Stimulated activated CD8-positive, alpha-beta memory T cell treated with anti-CD3 and anti-CD28 coated beads, Interleukin-4, amount 100 ng/mL, for 1 hour (primary cell): ENCODE data around the gene ATXN10.
"Not testable (repeated sequence)": the region's sequence is repeated elsewhere in the genome, so short reads cannot be mapped to it uniquely, and the experiment has no call there.

Source experiments
- DNase-seq, 2 donors: peaks; one replicate each; pipeline ENCODE4 v3.0.0-alpha.2; 2020; ENCODE audit warnings: low read depth in 2 of 2, low spot score in 1 of 2

Gene ATXN10

GRCh38 chr22:45678961-45679912 lies 7.6 kb downstream of the ATXN10 start:
- DNase-seq = no peak

DNA sequence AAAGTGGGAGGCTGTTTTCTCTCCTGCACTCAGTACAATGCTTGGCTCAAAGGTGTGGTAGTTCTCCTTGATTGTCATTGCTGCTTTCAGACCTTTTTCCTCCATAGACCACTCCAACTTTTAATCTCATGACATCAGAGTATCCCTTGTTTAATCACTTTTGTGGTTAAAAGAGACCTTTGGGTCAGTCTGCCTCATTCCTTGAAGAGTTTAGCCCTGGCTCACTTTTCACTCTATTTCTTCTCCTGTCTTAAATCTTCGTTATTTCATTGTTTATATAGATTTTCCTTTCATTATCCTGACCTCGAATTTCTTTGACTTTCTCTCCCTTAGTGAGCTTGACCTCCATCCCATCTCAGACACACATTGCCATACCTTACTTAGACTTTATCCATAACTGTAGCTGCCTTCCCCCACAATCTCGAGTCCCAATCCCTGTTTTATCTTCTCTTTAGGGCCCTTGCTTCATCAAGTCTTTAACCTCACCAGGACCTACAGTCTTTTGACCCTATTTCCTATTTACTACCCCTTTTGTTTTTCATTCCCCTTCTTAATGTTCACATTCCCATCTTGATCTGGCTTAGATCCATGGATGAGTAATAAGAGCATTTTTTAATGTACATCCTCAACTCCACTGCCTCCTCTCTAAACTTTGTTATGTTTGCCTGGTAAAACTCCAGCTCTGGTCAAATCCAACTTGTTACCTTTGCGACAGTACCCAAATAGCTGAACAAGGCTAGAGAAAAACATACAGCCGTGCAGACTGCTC lies 9.5 kb downstream of the ATXN10 start:
- DNase-seq = no peak

DNA sequence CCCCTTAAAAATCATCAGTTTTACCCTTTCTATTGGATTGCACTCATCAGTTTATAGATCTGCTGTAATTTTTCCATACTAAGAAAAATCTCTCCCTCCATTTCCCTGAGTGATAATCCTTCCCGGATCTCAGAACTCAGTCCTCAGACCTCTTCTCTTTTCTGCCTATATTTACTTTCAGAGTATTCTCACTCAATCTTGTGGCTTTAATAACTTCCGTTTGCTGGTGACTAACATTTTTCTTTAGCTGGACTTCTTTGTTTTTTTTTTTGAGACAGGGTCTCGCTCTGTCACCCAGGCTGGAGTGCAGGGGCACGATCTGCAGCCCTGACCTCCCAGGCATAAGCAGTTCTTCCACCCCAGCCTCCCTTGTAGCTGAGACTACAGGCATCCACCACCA lies 10.4 kb downstream of the ATXN10 start:
- no peak for DNase-seq

DNA sequence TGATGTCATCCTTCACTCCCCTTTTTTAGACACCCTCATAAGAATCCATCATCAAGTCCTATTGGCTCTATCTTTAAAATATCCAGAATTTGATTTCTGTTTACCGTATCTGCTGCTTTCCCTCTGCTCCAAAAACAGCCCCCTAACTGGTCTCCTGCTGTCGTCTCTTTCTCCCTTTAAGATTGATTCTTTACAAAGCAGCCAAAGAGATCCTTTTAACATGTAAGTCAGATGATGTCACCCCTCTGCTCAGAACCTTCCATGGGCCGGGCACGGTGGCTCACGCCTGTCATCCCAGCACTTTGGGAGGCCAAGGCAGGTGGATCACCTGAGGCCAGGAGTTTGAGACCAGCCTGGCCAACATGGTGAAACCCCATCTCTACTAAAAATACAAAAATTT lies 11.1 kb downstream of the ATXN10 start:
- DNase-seq = not testable (repeated sequence)

DNA sequence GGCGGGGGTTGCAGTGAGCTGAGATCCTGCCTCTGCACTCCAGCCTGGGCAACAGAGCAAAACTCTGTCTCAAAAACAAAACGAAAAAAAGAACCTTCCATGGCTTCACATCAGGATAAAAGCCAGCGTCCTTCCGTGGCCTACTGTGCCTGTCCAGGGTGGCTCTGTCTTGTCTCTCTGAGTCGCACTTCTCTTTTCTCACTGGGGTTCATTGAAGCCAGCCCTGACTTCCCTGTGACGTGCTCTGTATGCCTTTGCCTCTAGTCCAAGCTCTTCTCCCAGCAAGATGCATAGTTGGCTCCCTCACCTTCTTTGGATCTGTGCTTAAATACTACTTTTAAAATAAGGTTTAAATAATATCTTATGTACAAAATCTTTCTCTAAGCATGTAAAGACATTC lies 11.6 kb downstream of the ATXN10 start:
- DNase-seq = no peak

DNA sequence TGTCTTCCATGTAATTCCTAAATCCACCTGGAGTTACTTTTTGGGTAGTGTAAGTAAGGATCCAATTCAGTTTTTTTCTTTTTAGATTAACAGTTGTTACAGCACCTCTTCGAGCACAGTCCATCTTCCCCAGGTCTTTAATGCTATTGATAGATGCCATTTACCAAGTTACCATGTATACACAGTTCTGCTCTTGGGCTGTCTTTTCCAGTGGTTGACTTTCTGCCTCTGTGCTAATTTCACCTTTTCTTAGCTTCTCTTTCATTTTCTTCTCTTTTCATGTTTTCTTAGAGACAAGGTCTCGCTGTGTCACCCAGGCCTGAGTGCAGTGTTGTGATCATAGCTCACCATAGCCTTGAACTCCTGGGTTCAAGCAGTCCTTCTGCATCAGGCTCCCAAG lies 12.0 kb downstream of the ATXN10 start:
- DNase-seq = no peak

DNA sequence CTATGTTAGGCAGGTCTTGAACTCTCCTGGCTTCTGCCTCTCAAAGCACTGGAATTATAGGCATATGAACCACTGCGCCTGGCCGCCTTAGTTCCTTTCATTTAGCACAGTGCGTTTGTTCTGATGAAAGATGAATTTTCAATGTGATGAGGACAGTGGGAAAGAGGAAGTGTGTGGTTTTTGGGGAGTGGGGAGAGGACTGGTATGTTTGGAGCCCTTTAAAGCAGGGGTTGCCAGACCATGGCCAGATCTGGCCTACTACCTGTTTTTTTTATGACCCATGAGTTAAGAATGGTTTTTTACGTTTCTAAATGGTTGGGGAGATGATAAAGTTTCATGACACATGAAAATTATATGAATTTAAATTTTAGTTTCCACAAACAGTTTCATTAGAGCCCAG lies 12.5 kb downstream of the ATXN10 start:
- no peak for DNase-seq

- DNase-seq = no peak
Observed at GRCh38 chr22:45684752-45685574, 13.3 kb downstream of the ATXN10 start.

GRCh38 chr22:45686004-45686403 lies 14.4 kb downstream of the ATXN10 start:
- no peak for DNase-seq

DNA sequence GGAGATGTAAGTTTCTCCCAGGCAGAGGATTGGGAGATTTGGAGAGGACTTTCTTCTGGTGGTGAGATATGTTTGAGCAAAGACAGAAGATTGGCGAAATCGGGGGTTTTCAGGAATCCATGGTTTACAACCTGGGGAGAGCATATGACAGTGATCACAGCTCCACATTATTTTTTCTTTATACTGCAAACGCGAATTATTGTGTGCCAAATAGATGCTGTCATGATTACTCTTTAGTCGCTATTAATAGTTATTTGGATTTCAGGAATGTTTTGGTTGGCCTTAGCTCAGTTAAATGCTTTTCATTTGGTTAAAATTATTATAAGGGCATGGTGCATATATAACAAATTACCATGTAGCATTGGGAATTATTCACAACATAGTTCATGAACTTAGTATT lies 15.2 kb downstream of the ATXN10 start:
- DNase-seq = no peak

DNA sequence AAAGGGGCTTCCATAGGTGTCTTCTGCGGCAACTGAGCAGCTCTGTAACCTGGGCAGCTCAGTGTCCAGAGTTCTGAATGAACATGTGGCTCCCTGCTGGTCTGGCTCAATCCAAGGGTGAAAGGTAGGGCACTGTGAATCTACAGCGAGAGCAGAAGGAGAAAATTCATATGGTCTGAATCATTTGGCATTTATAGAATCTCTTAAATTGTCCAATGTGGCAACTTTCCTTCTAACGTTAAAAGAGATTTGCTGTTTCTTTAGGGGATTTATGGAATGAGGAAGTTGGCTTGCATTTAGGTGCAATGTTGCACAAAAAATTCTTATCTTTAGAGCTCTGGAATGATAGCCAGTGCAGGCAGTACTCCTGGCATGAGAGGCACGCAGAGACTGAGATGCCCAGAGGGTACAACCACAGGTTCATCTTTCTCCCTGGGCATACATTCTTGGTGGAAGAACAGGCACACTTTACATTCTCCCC lies 17.0 kb downstream of the ATXN10 start:
- DNase-seq = no peak

- DNase-seq = no peak
Observed at GRCh38 chr22:45689211-45689610, 17.6 kb downstream of the ATXN10 start.

DNA sequence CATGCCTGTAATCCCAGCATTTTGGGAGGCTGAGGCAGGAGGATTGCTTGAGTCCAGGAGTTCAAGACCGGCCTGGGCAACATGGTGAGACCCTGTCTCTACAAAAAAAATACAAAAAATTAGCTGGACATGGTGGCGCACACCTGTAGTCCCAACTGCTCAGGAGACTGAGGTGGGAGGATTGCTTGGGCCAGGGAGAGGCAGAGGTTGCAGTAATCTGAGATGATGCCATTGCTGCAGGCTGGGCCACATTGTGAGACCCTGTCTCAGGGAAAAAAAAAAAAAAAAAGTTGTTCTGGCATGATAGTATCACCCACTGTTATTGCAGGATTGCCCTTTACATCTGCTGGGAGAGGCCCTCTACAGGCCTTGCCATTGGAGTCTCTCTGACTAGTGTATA lies 18.4 kb downstream of the ATXN10 start:
- DNase-seq = no peak

DNA sequence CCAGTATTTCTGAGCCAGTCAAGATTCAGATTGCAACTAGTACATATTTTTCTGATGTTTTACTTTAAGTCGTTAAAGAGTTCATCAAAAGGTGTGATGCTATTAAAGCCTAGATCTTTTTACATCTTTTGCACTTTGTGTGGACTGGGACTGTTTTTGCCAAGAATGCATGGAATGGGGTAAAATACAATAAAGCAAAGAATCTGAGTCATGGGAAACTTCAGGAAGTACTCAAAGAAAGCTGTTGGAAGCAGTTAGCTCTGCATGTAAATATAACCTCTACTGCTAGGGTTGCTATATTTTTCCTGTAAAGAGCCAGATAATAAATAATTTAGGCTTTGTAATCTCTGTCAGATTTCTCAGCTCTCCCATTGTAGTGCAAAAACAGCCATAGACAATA lies 20.9 kb downstream of the ATXN10 start:
- no peak for DNase-seq

GRCh38 chr22:45693835-45694234 lies 22.2 kb downstream of the ATXN10 start:
- DNase-seq = no peak

DNA sequence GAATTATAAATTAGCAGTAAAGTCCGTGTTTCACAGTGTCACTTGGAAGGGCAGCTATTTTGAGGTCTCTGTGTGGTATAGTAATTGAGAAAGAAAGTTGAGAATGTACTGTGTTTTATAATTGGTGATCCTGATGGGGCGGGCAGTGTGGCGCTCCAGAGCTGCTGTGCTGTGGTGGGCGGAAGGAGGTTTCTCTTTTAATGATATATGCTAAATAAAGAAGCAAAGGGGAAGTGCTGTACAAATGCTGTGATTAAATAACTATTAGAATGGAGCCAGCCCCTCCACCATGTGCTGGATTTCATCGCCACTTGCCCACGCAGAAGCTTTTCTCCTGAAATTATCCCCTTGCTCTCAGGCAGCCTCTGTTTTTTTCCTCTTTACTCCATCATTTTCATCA lies 24.6 kb downstream of the ATXN10 start:
- no peak for DNase-seq

GRCh38 chr22:45698094-45698493 lies 26.5 kb downstream of the ATXN10 start:
- DNase-seq = no peak

- DNase-seq = no peak
Observed at GRCh38 chr22:45702981-45703380, 31.3 kb downstream of the ATXN10 start.

DNA sequence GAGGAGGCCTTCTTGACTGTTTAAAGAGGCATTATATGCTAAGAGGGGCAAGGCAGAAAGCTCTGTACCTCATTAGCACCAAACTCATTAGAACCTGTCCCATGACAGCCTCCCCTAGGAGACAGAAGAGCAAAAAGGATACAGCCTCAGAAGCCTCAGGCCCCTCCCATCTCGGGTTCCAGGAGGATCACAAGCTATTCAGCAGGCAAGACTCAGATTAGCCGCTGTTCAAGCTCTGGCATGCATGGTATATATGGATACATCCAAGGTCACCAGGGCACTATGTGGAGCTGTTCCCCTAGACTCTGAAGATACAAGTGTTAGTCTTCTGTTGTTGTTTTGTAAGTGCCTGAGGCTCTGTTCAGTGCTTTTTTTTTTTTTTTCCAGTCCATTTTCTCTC lies 32.1 kb downstream of the ATXN10 start:
- no peak for DNase-seq

GRCh38 chr22:45704648-45705047 lies 33.0 kb downstream of the ATXN10 start:
- DNase-seq = no peak

- DNase-seq = no peak
Observed at GRCh38 chr22:45707605-45708004, 36.0 kb downstream of the ATXN10 start.
